Keratinocyte (primary cell): ENCODE data around the gene CCDC158. TPM values are rescaled to one million over a fixed set of nuclear protein-coding genes. Genes with fewer than 3 reads are reported as not detected.

Experiments used
- DNase-seq: peaks from one replicate; pipeline ENCODE4 v3.0.0-alpha.2; 2011; ENCODE audit warnings: low read depth, missing footprints, low spot score
- FAIRE-seq: peaks from 2 replicates; lab custom pipeline; 2011; peaks lifted over from hg19 to GRCh38; lab: Jason Lieb, UNC
- H2AFZ ChIP-seq: 2 replicates; pipeline ENCODE4 v1.6.0; 2012; ENCODE audit warnings: low read length, control low read depth, inconsistent platforms; ENCODE audit not compliant: control insufficient read depth
- H3K27ac ChIP-seq: 2 replicates; pipeline ENCODE4 v1.5.1; 2011; ENCODE audit warnings: low read length; ENCODE audit not compliant: control insufficient read depth, insufficient read depth
- H3K27me3 ChIP-seq: 3 replicates; pipeline ENCODE4 v1.6.0; 2011; ENCODE audit warnings: low read length; ENCODE audit not compliant: control insufficient read depth, insufficient read depth; ENCODE audit errors: extremely low read depth
- H3K36me3 ChIP-seq, 2 experiments: 2 replicates in 1 of 2; 3 replicates in 1 of 2; pipeline ENCODE4 v1.5.1; 2011; ENCODE audit warnings: low read length in 2 of 2, mild to moderate bottlenecking in 1 of 2; ENCODE audit not compliant: control insufficient read depth in 2 of 2, insufficient read depth in 2 of 2; ENCODE audit errors: extremely low read depth in 1 of 2
- H3K4me1 ChIP-seq: 3 replicates; pipeline ENCODE4 v1.5.1; 2011; ENCODE audit warnings: low read length; ENCODE audit not compliant: control insufficient read depth, insufficient read depth; ENCODE audit errors: extremely low read depth
- H3K4me2 ChIP-seq: 3 replicates; pipeline ENCODE4 v1.6.0; 2011; ENCODE audit warnings: low read depth, low read length; ENCODE audit not compliant: control insufficient read depth, insufficient read depth; ENCODE audit errors: extremely low read depth
- H3K4me3 ChIP-seq, 3 experiments: fragments of 200-600 bp in 1 of 3; sonication (generic) in 1 of 3; 2 replicates in 2 of 3; 3 replicates in 1 of 3; pipeline ENCODE4 v1.5.1; 2011 to 2016; ENCODE audit warnings: low read length in 3 of 3, mild to moderate bottlenecking in 3 of 3, control low read depth in 2 of 3, inconsistent platforms in 1 of 3, low read depth in 1 of 3, mixed read lengths in 1 of 3, mixed run types in 1 of 3, moderate library complexity in 1 of 3; ENCODE audit not compliant: control insufficient read depth in 2 of 3, insufficient read depth in 2 of 3; ENCODE audit errors: extremely low read depth in 1 of 3
- H3K79me2 ChIP-seq: 2 replicates; pipeline ENCODE4 v1.6.0; 2012; ENCODE audit warnings: low read length; ENCODE audit not compliant: control insufficient read depth, insufficient read depth
- H3K9ac ChIP-seq: 3 replicates; pipeline ENCODE4 v1.6.0; 2011; ENCODE audit warnings: low read length; ENCODE audit not compliant: control insufficient read depth, insufficient read depth; ENCODE audit errors: extremely low read depth
- H3K9me1 ChIP-seq: 3 replicates; pipeline ENCODE4 v1.6.0; 2011; ENCODE audit warnings: low read length; ENCODE audit not compliant: control insufficient read depth, insufficient read depth; ENCODE audit errors: extremely low read depth
- H3K9me3 ChIP-seq: 2 replicates; pipeline ENCODE4 v1.5.1; 2012; ENCODE audit warnings: low read depth, low read length; ENCODE audit not compliant: control insufficient read depth
- H4K20me1 ChIP-seq: 3 replicates; pipeline ENCODE4 v1.6.0; 2011; ENCODE audit warnings: low read length; ENCODE audit not compliant: control insufficient read depth, insufficient read depth; ENCODE audit errors: extremely low read depth
- CTCF ChIP-seq, 3 experiments: IDR thresholded peaks in 1 of 3; conservative IDR thresholded peaks in 1 of 3; optimal IDR thresholded peaks in 1 of 3; 2 replicates in 2 of 3; 3 replicates in 1 of 3; pipeline versions ENCODE3 to v1.5.1; 2011; ENCODE audit warnings: low read length in 3 of 3, mild to moderate bottlenecking in 3 of 3, moderate library complexity in 2 of 3, control low read depth in 1 of 3, inconsistent platforms in 1 of 3; ENCODE audit not compliant: insufficient read depth in 2 of 3; ENCODE audit errors: extremely low read depth in 1 of 3
- EZH2 ChIP-seq: IDR thresholded peaks from one replicate; pipeline ENCODE4 v1.6.1; 2012; ENCODE audit warnings: inconsistent platforms, mild to moderate bottlenecking, low read length, moderate library complexity
- dilution Hi-C: fragments of 300-500 bp; cut with MboI; formaldehyde crosslinking; loops from one replicate; pipeline ENCODE4 v1.7.0; 2020; ENCODE audit warnings: low sequenced_read_pairs; ENCODE audit not compliant: extremely low pct_ligation_motif_present
- polyA plus RNA-seq, 5 experiments: library from polyadenylated mRNA; depleted of rRNA in 3 of 5; stranded (reverse) in 3 of 5; stranded (forward) in 1 of 5; unstranded in 1 of 5; fragments of >200 nt; gene quantifications; 1 replicate in 1 of 5; 2 replicates in 3 of 5; 3 replicates in 1 of 5; pipeline versions ENCODE4 v1.2.1 to v1.2.3, GENCODE V29; 2011 to 2012; ENCODE audit warnings: missing spikeins in 2 of 5, low read depth in 1 of 5, low replicate concordance in 1 of 5

The CCDC158 gene
- polyA plus RNA-seq, 1 donor (not counting 4 experiments of a cell fraction or from before 2014, with no cell fraction given) = not detected

GRCh38 chr4:76374798-76375197, 46.1 kb downstream of the CCDC158 start:
- Histone ChIP-seq H3K36me3 (no peaks in the 10 kb centered on the region), H3K4me1 (peaks cover 3% of the 10 kb centered on the region), H3K27ac (no peak overlapping the region), H3K9me3 (no peaks in the 10 kb centered on the region), H3K79me2 (no peaks in the 10 kb centered on the region), H3K9ac (no peak overlapping the region), H3K27me3 (no peaks in the 10 kb centered on the region), H4K20me1 (no peaks in the 10 kb centered on the region), H3K4me2 (no peak overlapping the region), H3K9me1 (no peaks in the 10 kb centered on the region), H3K4me3 (no peak overlapping the region), H2AFZ (no peak overlapping the region)
- no peak for TF ChIP-seq EZH2
- no peak for TF ChIP-seq CTCF (optimal IDR thresholded peaks at IDR 0.05 in 1 of 3, IDR thresholded peaks at IDR 0.05 in 1 of 3, conservative IDR thresholded peaks at IDR 0.05 in 1 of 3; ENCODE audit: extremely low read depth in 1 of 3, insufficient read depth in 2 of 3, low read length in 3 of 3)
- no peak for DNase-seq
- no peak for FAIRE-seq
- dilution Hi-C loops = no loop called here

DNA sequence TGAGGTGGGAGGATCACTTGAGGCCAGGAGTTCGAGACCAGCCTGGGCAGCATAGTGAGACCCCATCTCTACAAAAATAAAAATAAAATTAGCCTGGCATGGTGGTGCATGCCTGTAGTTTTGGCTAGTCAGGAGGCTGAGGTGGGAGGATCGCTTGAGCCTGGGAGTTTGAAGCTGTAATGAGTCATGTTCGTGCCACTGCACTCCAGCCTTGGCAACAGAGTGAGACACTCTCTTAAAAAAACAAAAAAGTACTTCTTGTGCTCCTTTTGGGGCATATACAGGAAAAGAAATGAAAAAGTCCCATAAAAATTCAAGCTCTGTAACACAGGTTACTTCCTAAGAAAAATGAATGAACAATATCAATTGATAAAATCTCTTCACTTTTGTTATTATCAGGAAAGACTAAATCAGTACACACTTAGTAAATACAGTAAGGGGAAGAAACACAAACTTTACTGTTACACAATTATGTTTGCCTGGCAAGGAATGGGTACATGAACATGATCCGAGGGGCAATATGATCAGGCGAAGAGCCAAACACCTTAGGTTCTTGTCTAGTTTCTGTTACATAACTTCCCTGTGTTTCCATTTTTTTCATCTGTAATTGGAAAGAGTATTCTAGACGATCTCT, 46.9 kb downstream of the CCDC158 start:
- Histone ChIP-seq H4K20me1 (no peaks in the 10 kb centered on the region), H3K4me3 (no peak overlapping the region), H3K9me3 (no peaks in the 10 kb centered on the region), H3K9ac (no peak overlapping the region), H3K27me3 (peaks cover 3% of the 10 kb centered on the region), H3K79me2 (no peaks in the 10 kb centered on the region), H3K4me1 (peaks cover 3% of the 10 kb centered on the region), H3K27ac (no peak overlapping the region), H3K36me3 (no peaks in the 10 kb centered on the region), H3K9me1 (no peaks in the 10 kb centered on the region), H3K4me2 (no peak overlapping the region), H2AFZ (no peak overlapping the region)
- TF ChIP-seq EZH2 (no peak), CTCF (optimal IDR thresholded peaks at IDR 0.05 in 1 of 3, IDR thresholded peaks at IDR 0.05 in 1 of 3, conservative IDR thresholded peaks at IDR 0.05 in 1 of 3; ENCODE audit: extremely low read depth in 1 of 3, insufficient read depth in 2 of 3, low read length in 3 of 3) (no peak)
- no peak for DNase-seq
- dilution Hi-C loops = no loop called here
- peak; percentile 9 for FAIRE-seq
